Panc1 (cell line): ENCODE results near the gene CNDP1. TPM values are rescaled to one million over a fixed set of nuclear protein-coding genes. Genes with fewer than 3 reads are reported as not detected.

Experiments used
- total RNA-seq: library from RNA; stranded (reverse); gene quantifications from one replicate; pipeline ENCODE4 v1.2.1, GENCODE V29; 2021; ENCODE audit not compliant: unreplicated experiment

Gene CNDP1
- total RNA-seq, 1 experiment from 2014 or later: not detected

Other genes starting within 250 kb of the CNDP1 start
- gene CYB5A, start 242.5 kb upstream of the CNDP1 start, total RNA-seq: 51.3 TPM
- gene C18orf63, start 218.7 kb upstream of the CNDP1 start, total RNA-seq: not detected
- gene DIPK1C, start 77.2 kb upstream of the CNDP1 start, total RNA-seq: 0.26 TPM
- 310 TPM for gene CNDP2, start 38.1 kb upstream of the CNDP1 start, total RNA-seq
- gene ZNF407, start 63.4 kb downstream of the CNDP1 start, total RNA-seq: 16.8 TPM